CD4-positive, alpha-beta T cell treated with Interleukin-21 for 1 hour (primary cell): Measurements from ENCODE around the gene SSH2.
"Not testable (repeated sequence)": the region's sequence is repeated elsewhere in the genome, so short reads cannot be mapped to it uniquely, and the experiment has no call there.

Source experiments
- DNase-seq: peaks from one replicate; pipeline ENCODE4 v3.0.0-alpha.2; 2020

Gene SSH2

GRCh38 chr17:29870836-29871465 is 59.1 kb downstream of the SSH2 start:
- no peak for DNase-seq

GRCh38 chr17:29867643-29868181 is 62.3 kb downstream of the SSH2 start:
- peak; percentile 4 for DNase-seq

GRCh38 chr17:29866746-29867404 is 63.2 kb downstream of the SSH2 start:
- DNase-seq = no peak

- DNase-seq = no peak
These were observed 65.4 kb downstream of the SSH2 start for GRCh38 chr17:29864615-29865014.

- not testable (repeated sequence) for DNase-seq
These were observed 65.9 kb downstream of the SSH2 start for GRCh38 chr17:29864123-29864522.

- DNase-seq = no peak
These were observed 67.1 kb downstream of the SSH2 start for GRCh38 chr17:29862951-29863350.

GRCh38 chr17:29862127-29862526 is 67.9 kb downstream of the SSH2 start:
- DNase-seq = no peak

GRCh38 chr17:29859445-29859844 is 70.6 kb downstream of the SSH2 start:
- not testable (repeated sequence) for DNase-seq

- no peak for DNase-seq
These were observed 72.2 kb downstream of the SSH2 start for GRCh38 chr17:29857823-29858222.

- DNase-seq = not testable (repeated sequence)
These were observed 72.9 kb downstream of the SSH2 start for GRCh38 chr17:29857105-29857504.

GRCh38 chr17:29855686-29856085 is 74.3 kb downstream of the SSH2 start:
- no peak for DNase-seq

- no peak for DNase-seq
These were observed 81.3 kb downstream of the SSH2 start for GRCh38 chr17:29848737-29849136.

GRCh38 chr17:29847527-29848400 is 82.3 kb downstream of the SSH2 start:
- DNase-seq = no peak

- DNase-seq = no peak
These were observed 82.9 kb downstream of the SSH2 start for GRCh38 chr17:29847118-29847517.

- DNase-seq = no peak
These were observed 83.7 kb downstream of the SSH2 start for GRCh38 chr17:29846298-29846697.

GRCh38 chr17:29844339-29845048 is 85.5 kb downstream of the SSH2 start:
- DNase-seq = no peak

- DNase-seq = no peak
These were observed 89.1 kb downstream of the SSH2 start for GRCh38 chr17:29840884-29841283.

- no peak for DNase-seq
These were observed 90.4 kb downstream of the SSH2 start for GRCh38 chr17:29839656-29840055.

GRCh38 chr17:29838961-29839360 is 91.1 kb downstream of the SSH2 start:
- DNase-seq = no peak

- DNase-seq = no peak
These were observed 92.5 kb downstream of the SSH2 start for GRCh38 chr17:29837531-29837930.

- no peak for DNase-seq
These were observed 93.4 kb downstream of the SSH2 start for GRCh38 chr17:29836643-29837042.

GRCh38 chr17:29835435-29836351 is 94.3 kb downstream of the SSH2 start:
- no peak for DNase-seq
